ENCODE measurements around the gene ZNF764.

ZNF764 gene

GRCh38 chr16:30567160-30567990, 9.2 kb upstream of the ZNF764 start:
- H3K9me3 Mint-ChIP-seq, result no peaks in the 10 kb centered on the region
- H3K4me3 Mint-ChIP-seq, result no peak overlapping the region
- H3K27ac Mint-ChIP-seq (ENCODE audit: low read depth), result peak overlapping the region; percentile 85
- DNase-seq (ENCODE audit: low spot score in 2 of 2), result no peak
- ATAC-seq (replicated peaks; ENCODE audit: extremely low read depth, poor library complexity, severe bottlenecking), result no peak
- H3K4me1 Mint-ChIP-seq, result peaks cover 35% of the 10 kb centered on the region
- peaks cover 15% of the 10 kb centered on the region for H3K36me3 Mint-ChIP-seq (ENCODE audit: insufficient read depth)
- H3K27me3 Mint-ChIP-seq, result no peaks in the 10 kb centered on the region

- peak overlapping the region; percentile 85 for H3K27ac Mint-ChIP-seq (ENCODE audit: low read depth)
These were observed 8.4 kb upstream of the ZNF764 start for GRCh38 chr16:30566531-30566930.

GRCh38 chr16:30565984-30566383, 7.8 kb upstream of the ZNF764 start:
- ATAC-seq (replicated peaks; ENCODE audit: extremely low read depth, poor library complexity, severe bottlenecking) (no peak), DNase-seq (ENCODE audit: low spot score in 2 of 2) (no peak)
- Mint-ChIP-seq H3K9me3 (no peaks in the 10 kb centered on the region), H3K4me3 (no peak overlapping the region), H3K27ac (ENCODE audit: low read depth) (no peak overlapping the region), H3K27me3 (no peaks in the 10 kb centered on the region), H3K4me1 (peaks cover 36% of the 10 kb centered on the region), H3K36me3 (ENCODE audit: insufficient read depth) (peaks cover 10% of the 10 kb centered on the region)

More at GRCh38 chr16:30566531-30566930, 8.4 kb upstream of the ZNF764 start:
- DNase-seq (ENCODE audit: low spot score in 2 of 2) (no peak), ATAC-seq (replicated peaks; ENCODE audit: extremely low read depth, poor library complexity, severe bottlenecking) (no peak)
- Mint-ChIP-seq H3K27me3 (no peaks in the 10 kb centered on the region), H3K9me3 (no peaks in the 10 kb centered on the region), H3K36me3 (ENCODE audit: insufficient read depth) (peaks cover 11% of the 10 kb centered on the region), H3K4me1 (peaks cover 33% of the 10 kb centered on the region), H3K4me3 (no peak overlapping the region)

- peak overlapping the region; percentile 72 for H3K27ac Mint-ChIP-seq (ENCODE audit: low read depth)
- peaks cover 34% of the 10 kb centered on the region for H3K4me1 Mint-ChIP-seq
- H3K4me3 Mint-ChIP-seq, result no peak overlapping the region
- no peak for DNase-seq (ENCODE audit: low spot score in 2 of 2)
- no peaks in the 10 kb centered on the region for H3K27me3 Mint-ChIP-seq
- ATAC-seq (replicated peaks; ENCODE audit: extremely low read depth, poor library complexity, severe bottlenecking), result no peak
- peaks cover 9% of the 10 kb centered on the region for H3K36me3 Mint-ChIP-seq (ENCODE audit: insufficient read depth)
- H3K9me3 Mint-ChIP-seq, result no peaks in the 10 kb centered on the region
These were observed 7.4 kb upstream of the ZNF764 start for GRCh38 chr16:30565526-30565925.

- H3K27ac Mint-ChIP-seq (ENCODE audit: low read depth), result peak overlapping the region; percentile 89
- ATAC-seq (replicated peaks; ENCODE audit: extremely low read depth, poor library complexity, severe bottlenecking) (no peak), DNase-seq (ENCODE audit: low spot score in 2 of 2) (no peak)
- H3K27me3 Mint-ChIP-seq, result no peaks in the 10 kb centered on the region
- peaks cover 36% of the 10 kb centered on the region for H3K4me1 Mint-ChIP-seq
- peaks cover 6% of the 10 kb centered on the region for H3K36me3 Mint-ChIP-seq (ENCODE audit: insufficient read depth)
- no peaks in the 10 kb centered on the region for H3K9me3 Mint-ChIP-seq
- H3K4me3 Mint-ChIP-seq, result peak overlapping the region; percentile 81
These were observed 3.8 kb upstream of the ZNF764 start for GRCh38 chr16:30562021-30562420.

- Mint-ChIP-seq H3K4me1 (peaks cover 30% of the 10 kb centered on the region), H3K36me3 (ENCODE audit: insufficient read depth) (peaks cover 8% of the 10 kb centered on the region), H3K27ac (ENCODE audit: low read depth) (peak overlapping the region; percentile 89), H3K9me3 (no peaks in the 10 kb centered on the region), H3K27me3 (no peaks in the 10 kb centered on the region), H3K4me3 (peak overlapping the region; percentile 81)
- no peak for DNase-seq (ENCODE audit: low spot score in 2 of 2)
- ATAC-seq (replicated peaks; ENCODE audit: extremely low read depth, poor library complexity, severe bottlenecking), result no peak
These were observed 3.1 kb upstream of the ZNF764 start for GRCh38 chr16:30561089-30561816.

- DNase-seq (ENCODE audit: low spot score in 2 of 2) (no peak), ATAC-seq (replicated peaks; ENCODE audit: extremely low read depth, poor library complexity, severe bottlenecking) (no peak)
- Mint-ChIP-seq H3K9me3 (no peaks in the 10 kb centered on the region), H3K27ac (ENCODE audit: low read depth) (peak overlapping the region; percentile 89), H3K4me1 (peaks cover 31% of the 10 kb centered on the region), H3K36me3 (ENCODE audit: insufficient read depth) (peaks cover 11% of the 10 kb centered on the region), H3K4me3 (peak overlapping the region; percentile 83), H3K27me3 (no peaks in the 10 kb centered on the region)
These were observed 1.5 kb upstream of the ZNF764 start for GRCh38 chr16:30559690-30560089.

- peak overlapping the region; percentile 89 for H3K27ac Mint-ChIP-seq (ENCODE audit: low read depth)
- peaks cover 31% of the 10 kb centered on the region for H3K4me1 Mint-ChIP-seq
- peak overlapping the region; percentile 83 for H3K4me3 Mint-ChIP-seq
- H3K36me3 Mint-ChIP-seq (ENCODE audit: insufficient read depth), result peaks cover 11% of the 10 kb centered on the region
- ATAC-seq (replicated peaks; ENCODE audit: extremely low read depth, poor library complexity, severe bottlenecking) (no peak), DNase-seq (ENCODE audit: low spot score in 2 of 2) (no peak)
- no peaks in the 10 kb centered on the region for H3K9me3 Mint-ChIP-seq
- no peaks in the 10 kb centered on the region for H3K27me3 Mint-ChIP-seq
These were observed 709 bp upstream of the ZNF764 start for GRCh38 chr16:30558789-30559377.

GRCh38 chr16:30557707-30557956, 542 bp downstream of the ZNF764 start:
- ATAC-seq (replicated peaks; ENCODE audit: extremely low read depth, poor library complexity, severe bottlenecking) (no peak), DNase-seq (ENCODE audit: low spot score in 2 of 2) (no peak)
- Mint-ChIP-seq H3K4me3 (peak overlapping the region; percentile 83), H3K4me1 (peaks cover 41% of the 10 kb centered on the region), H3K27me3 (no peaks in the 10 kb centered on the region), H3K27ac (ENCODE audit: low read depth) (peak overlapping the region; percentile 89), H3K9me3 (no peaks in the 10 kb centered on the region), H3K36me3 (ENCODE audit: insufficient read depth) (peaks cover 14% of the 10 kb centered on the region)

GRCh38 chr16:30556125-30556473, 2.1 kb downstream of the ZNF764 start:
- Mint-ChIP-seq H3K27me3 (no peaks in the 10 kb centered on the region), H3K27ac (ENCODE audit: low read depth) (peak overlapping the region; percentile 89), H3K36me3 (ENCODE audit: insufficient read depth) (peaks cover 18% of the 10 kb centered on the region), H3K9me3 (no peaks in the 10 kb centered on the region), H3K4me1 (peaks cover 46% of the 10 kb centered on the region), H3K4me3 (peak overlapping the region; percentile 83)
- DNase-seq (ENCODE audit: low spot score in 2 of 2) (no peak), ATAC-seq (replicated peaks; ENCODE audit: extremely low read depth, poor library complexity, severe bottlenecking) (no peak)

GRCh38 chr16:30555315-30556124, 2.7 kb downstream of the ZNF764 start:
- ATAC-seq (replicated peaks; ENCODE audit: extremely low read depth, poor library complexity, severe bottlenecking), result no peak
- Mint-ChIP-seq H3K9me3 (no peaks in the 10 kb centered on the region), H3K4me1 (peaks cover 44% of the 10 kb centered on the region), H3K36me3 (ENCODE audit: insufficient read depth) (peaks cover 18% of the 10 kb centered on the region), H3K27me3 (no peaks in the 10 kb centered on the region), H3K27ac (ENCODE audit: low read depth) (peak overlapping the region; percentile 89), H3K4me3 (peak overlapping the region; percentile 83)
- DNase-seq (ENCODE audit: low spot score in 2 of 2), result no peak

- H3K9me3 Mint-ChIP-seq, result no peaks in the 10 kb centered on the region
- H3K36me3 Mint-ChIP-seq (ENCODE audit: insufficient read depth), result peaks cover 18% of the 10 kb centered on the region
- ATAC-seq (replicated peaks; ENCODE audit: extremely low read depth, poor library complexity, severe bottlenecking) (no peak), DNase-seq (ENCODE audit: low spot score in 2 of 2) (no peak)
- no peaks in the 10 kb centered on the region for H3K27me3 Mint-ChIP-seq
- no peak overlapping the region for H3K27ac Mint-ChIP-seq (ENCODE audit: low read depth)
- peaks cover 42% of the 10 kb centered on the region for H3K4me1 Mint-ChIP-seq
- H3K4me3 Mint-ChIP-seq, result peak overlapping the region; percentile 12
These were observed 3.4 kb downstream of the ZNF764 start for GRCh38 chr16:30554557-30555314.

Measured in central memory CD8-positive, alpha-beta T cell (primary cell).